Gastroesophageal sphincter (tissue), 3 donors: Measurements from ENCODE around the gene CCL16.

Experiments used
- CTCF ChIP-seq, 4 experiments: fragments of 200-600 bp in 2 of 4; fragments of 450-650 bp in 2 of 4; sonication (generic) in 1 of 4; IDR thresholded peaks; one replicate each; pipeline ENCODE4 v1.5.1; 2017 to 2019; ENCODE audit warnings: antibody characterized with exemption in 4 of 4, mild to moderate bottlenecking in 2 of 4, moderate library complexity in 2 of 4
- EP300 ChIP-seq: sonication (generic); formaldehyde crosslinking; IDR thresholded peaks from one replicate; pipeline ENCODE4 v1.6.1; 2017; ENCODE audit warnings: antibody characterized with exemption, mild to moderate bottlenecking

- TF ChIP-seq CTCF (IDR thresholded peaks at IDR 0.05) (no peak), EP300 (no peak)
Measured at GRCh38 chr17:35930211-35931065, 50.9 kb downstream of the CCL16 start, which contains the start of gene RDM1.
